Sigmoid colon (tissue), 7 donors: ENCODE measurements around the gene CERS5. TPM values are rescaled to one million over a fixed set of nuclear protein-coding genes. Genes with fewer than 3 reads are reported as not detected.

Experiments
- DNase-seq: peaks from one replicate; pipeline ENCODE4 v3.0.0-alpha.2; 2019
- H3K27ac ChIP-seq, 4 donors: fragments of 200-600 bp; sonication (generic); one replicate each; pipeline ENCODE4 v1.5.1; 2016 to 2019; ENCODE audit warnings: mild to moderate bottlenecking in 1 of 4
- H3K27me3 ChIP-seq, 3 donors: fragments of 200-600 bp; sonication (generic); one replicate each; pipeline ENCODE4 v1.5.1; 2019; ENCODE audit warnings: mild to moderate bottlenecking in 1 of 3
- H3K36me3 ChIP-seq, 4 donors: fragments of 200-600 bp; sonication (generic); one replicate each; pipeline ENCODE4 v1.5.1; 2016 to 2019
- H3K4me1 ChIP-seq, 4 donors: fragments of 200-600 bp; sonication (generic); one replicate each; pipeline ENCODE4 v1.5.1; 2017 to 2019
- H3K4me3 ChIP-seq, 4 donors: fragments of 200-600 bp; sonication (generic); one replicate each; pipeline ENCODE4 v1.5.1; 2017 to 2019; ENCODE audit warnings: mild to moderate bottlenecking in 2 of 4, moderate library complexity in 1 of 4
- H3K9me3 ChIP-seq, 4 donors: fragments of 200-600 bp in 3 of 4; sonication (generic) in 3 of 4; one replicate each; pipeline versions ENCODE4 v1.5.1 to v1.6.1; 2013 to 2019
- CTCF ChIP-seq, 4 experiments: fragments of 450-650 bp in 3 of 4; fragments of 200-600 bp in 1 of 4; IDR thresholded peaks; one replicate each; pipeline ENCODE4 v1.5.1; 2016 to 2019; ENCODE audit warnings: antibody characterized with exemption in 4 of 4, mild to moderate bottlenecking in 3 of 4, moderate library complexity in 2 of 4
- EP300 ChIP-seq, 4 donors: sonication (generic); formaldehyde crosslinking; IDR thresholded peaks; one replicate each; pipeline ENCODE4 v1.6.1; 2017; ENCODE audit warnings: antibody characterized with exemption in 4 of 4
- POLR2A ChIP-seq, 2 donors: fragments of 450-650 bp; IDR thresholded peaks; one replicate each; pipeline ENCODE4 v1.6.1; 2016; ENCODE audit warnings: antibody characterized with exemption in 2 of 2, mild to moderate bottlenecking in 2 of 2, moderate library complexity in 2 of 2
- POLR2AphosphoS5 ChIP-seq, 4 donors: sonication (generic); formaldehyde crosslinking; IDR thresholded peaks; one replicate each; pipeline ENCODE4 v1.6.1; 2017; ENCODE audit warnings: antibody characterized with exemption in 4 of 4
- WGBS, 2 donors: extraction: QIAGEN DNeasy Blood & Tissue Kit; methylation state at CpG; one replicate each; pipeline ENCODE4 v1.1.7; 2013; 5-methylcytosine and 5-hydroxymethylcytosine counted together
- intact Hi-C: fragments of 100-400 bp; cut with DNase I; formaldehyde crosslinking; loops from one replicate; pipeline ENCODE4 v1.15.1; 2023
- polyA plus RNA-seq, 3 donors: library from polyadenylated mRNA; stranded (reverse); fragments of 200-250 nt; gene quantifications; one replicate each; pipeline ENCODE4 v1.2.3, GENCODE V29; 2013
- total RNA-seq, 4 donors: library from RNA; depleted of rRNA; stranded (reverse); fragments of >200 nt; gene quantifications; one replicate each; pipeline ENCODE4 v1.1.0, GENCODE V29; 2016
- donor health status: healthy with polysubstance abuse.
- donor health status: Bipolar disorder and iron deficiency.
- donor health status: healthy.

CERS5 gene
- total and polyA plus RNA-seq, 7 donors, result 4.8 to 29.1 (median 22.8) TPM

GRCh38 chr12:50121641-50122040 is 45.5 kb downstream of the CERS5 start:
- Histone ChIP-seq H3K4me3 (no peak overlapping the region), H3K4me1 (peaks cover 0 to 18% (median 11%) of the 10 kb centered on the region in 4 donors), H3K27ac (no peak overlapping the region), H3K36me3 (peaks cover 5 to 74% (median 16%) of the 10 kb centered on the region in 4 donors), H3K27me3 (no peaks in the 10 kb centered on the region), H3K9me3 (no peaks in the 10 kb centered on the region)
- intact Hi-C loops, result no loop called here
- no peak for TF ChIP-seq CTCF (IDR thresholded peaks at IDR 0.05)
- no peak for TF ChIP-seq POLR2A (IDR thresholded peaks at IDR 0.05)
- TF ChIP-seq EP300 (IDR thresholded peaks at IDR 0.05), result no peak
- TF ChIP-seq POLR2AphosphoS5 (IDR thresholded peaks at IDR 0.05), result no peak
- WGBS, 2 donors, result 55 to 94% methylated on average over 5 of the region's 5 CpGs
- DNase-seq, result peak; percentile 19

- intact Hi-C loops, result no loop called here
- WGBS, 2 donors, result 35 to 85% methylated on average over 3 of the region's 3 CpGs
- peak; percentile 37 for DNase-seq
Observed at GRCh38 chr12:50120953-50121352, 46.2 kb downstream of the CERS5 start.

GRCh38 chr12:50120521-50120920 is 46.6 kb downstream of the CERS5 start:
- Histone ChIP-seq H3K36me3 (peaks cover 0 to 62% (median 20%) of the 10 kb centered on the region in 4 donors), H3K27ac (no peak overlapping the region), H3K4me1 (peaks cover 0 to 23% (median 12%) of the 10 kb centered on the region in 4 donors), H3K9me3 (no peaks in the 10 kb centered on the region), H3K4me3 (no peak overlapping the region), H3K27me3 (no peaks in the 10 kb centered on the region)
- TF ChIP-seq POLR2A (IDR thresholded peaks at IDR 0.05), result no peak
- TF ChIP-seq POLR2AphosphoS5 (IDR thresholded peaks at IDR 0.05), result no peak
- TF ChIP-seq EP300 (IDR thresholded peaks at IDR 0.05), result no peak
- no peak for TF ChIP-seq CTCF (IDR thresholded peaks at IDR 0.05)
- no peak for DNase-seq
- WGBS, 2 donors, result 78 to 91% methylated on average over 3 of the region's 3 CpGs
- intact Hi-C loops, result no loop called here

More at GRCh38 chr12:50120953-50121352, 46.2 kb downstream of the CERS5 start:
- no peak overlapping the region for H3K4me3 ChIP-seq
- TF ChIP-seq CTCF (IDR thresholded peaks at IDR 0.05) (no peak), EP300 (IDR thresholded peaks at IDR 0.05) (no peak), POLR2A (IDR thresholded peaks at IDR 0.05) (no peak)
- peaks cover 0 to 23% (median 12%) of the 10 kb centered on the region in 4 donors for H3K4me1 ChIP-seq
- H3K27ac ChIP-seq, result no peak overlapping the region
- H3K9me3 ChIP-seq, result no peaks in the 10 kb centered on the region
- H3K27me3 ChIP-seq, result no peaks in the 10 kb centered on the region
- peaks cover 0 to 67% (median 18%) of the 10 kb centered on the region in 4 donors for H3K36me3 ChIP-seq

GRCh38 chr12:50119387-50119786 is 47.8 kb downstream of the CERS5 start:
- H3K36me3 ChIP-seq, result peaks cover 0 to 51% (median 20%) of the 10 kb centered on the region in 4 donors
- DNase-seq, result peak; percentile 46
- no peaks in the 10 kb centered on the region for H3K27me3 ChIP-seq
- no peak overlapping the region for H3K27ac ChIP-seq
- no peak overlapping the region for H3K4me3 ChIP-seq
- intact Hi-C loops, result no loop called here
- no peak for TF ChIP-seq POLR2AphosphoS5 (IDR thresholded peaks at IDR 0.05)
- TF ChIP-seq CTCF (IDR thresholded peaks at IDR 0.05), result no peak
- no peak for TF ChIP-seq POLR2A (IDR thresholded peaks at IDR 0.05)
- no peak for TF ChIP-seq EP300 (IDR thresholded peaks at IDR 0.05)
- 94 to 100% methylated on average over 2 of the region's 2 CpGs for WGBS, 2 donors
- peaks cover 0 to 24% (median 13%) of the 10 kb centered on the region in 4 donors for H3K4me1 ChIP-seq
- H3K9me3 ChIP-seq, result no peaks in the 10 kb centered on the region
